Lower lobe of right lung (tissue), 2 donors: Measurements from ENCODE around the gene LIN7B. TPM values are rescaled to one million over a fixed set of nuclear protein-coding genes. Genes with fewer than 3 reads are reported as not detected.

Source experiments
- ATAC-seq, 2 donors: fragments of 200-7000 bp; cut with Tn5 transposase; one replicate each; pipeline ENCODE4 v1.9.1; 2020 to 2022; ENCODE audit warnings: mild to moderate bottlenecking in 2 of 2, moderate library complexity in 2 of 2
- DNase-seq: peaks from one replicate; pipeline ENCODE4 v3.0.0-alpha.2; 2020
- H3K27ac ChIP-seq: fragments of 200-600 bp; one replicate; pipeline ENCODE4 v1.8.0; 2022
- H3K27me3 ChIP-seq: fragments of 200-600 bp; one replicate; pipeline ENCODE4 v1.8.0; 2022; ENCODE audit warnings: low read depth
- H3K36me3 ChIP-seq: fragments of 200-600 bp; one replicate; pipeline ENCODE4 v1.8.0; 2022; ENCODE audit warnings: mild to moderate bottlenecking
- H3K4me1 ChIP-seq: fragments of 200-600 bp; one replicate; pipeline ENCODE4 v1.8.0; 2022
- H3K4me3 ChIP-seq: fragments of 200-600 bp; one replicate; pipeline ENCODE4 v1.8.0; 2022; ENCODE audit warnings: mild to moderate bottlenecking
- H3K9me3 ChIP-seq: fragments of 200-600 bp; one replicate; pipeline ENCODE4 v1.8.0; 2022
- intact Hi-C: fragments of 100-400 bp; cut with DNase I; formaldehyde crosslinking; loops from one replicate; pipeline ENCODE4 v1.11.0; 2022
- long read RNA-seq: library from polyadenylated mRNA; unstranded; transcript quantifications from one replicate; pipeline ENCODE4 v2.0.0, GENCODE V29; 2021
- total RNA-seq: library from RNA; stranded (reverse); fragmentation: NEBNext Ultra II Directional; extraction: Animal tissue kit (Norgen Biotek cat#: 25700); gene quantifications from one replicate; pipeline ENCODE4 v1.2.1, GENCODE V29; 2021
- TF ChIP-seq, protein P1 (sequence below): fragments of 200-600 bp; IDR thresholded peaks from one replicate; pipeline ENCODE4 v1.8.0; 2022; ENCODE audit warnings: antibody characterized with exemption, mild to moderate bottlenecking
- donor health status: DM: no; HTN: yes; CAD: no; lungs with severe emphysema.

The LIN7B gene, protein sequence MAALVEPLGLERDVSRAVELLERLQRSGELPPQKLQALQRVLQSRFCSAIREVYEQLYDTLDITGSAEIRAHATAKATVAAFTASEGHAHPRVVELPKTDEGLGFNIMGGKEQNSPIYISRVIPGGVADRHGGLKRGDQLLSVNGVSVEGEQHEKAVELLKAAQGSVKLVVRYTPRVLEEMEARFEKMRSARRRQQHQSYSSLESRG
- 10.6 TPM for total RNA-seq
- long read RNA-seq, partial matches to known transcripts: 0 of 7 reads
- long read RNA-seq, other reads (novel, unspliced or antisense): 3 of 7 reads

DNA sequence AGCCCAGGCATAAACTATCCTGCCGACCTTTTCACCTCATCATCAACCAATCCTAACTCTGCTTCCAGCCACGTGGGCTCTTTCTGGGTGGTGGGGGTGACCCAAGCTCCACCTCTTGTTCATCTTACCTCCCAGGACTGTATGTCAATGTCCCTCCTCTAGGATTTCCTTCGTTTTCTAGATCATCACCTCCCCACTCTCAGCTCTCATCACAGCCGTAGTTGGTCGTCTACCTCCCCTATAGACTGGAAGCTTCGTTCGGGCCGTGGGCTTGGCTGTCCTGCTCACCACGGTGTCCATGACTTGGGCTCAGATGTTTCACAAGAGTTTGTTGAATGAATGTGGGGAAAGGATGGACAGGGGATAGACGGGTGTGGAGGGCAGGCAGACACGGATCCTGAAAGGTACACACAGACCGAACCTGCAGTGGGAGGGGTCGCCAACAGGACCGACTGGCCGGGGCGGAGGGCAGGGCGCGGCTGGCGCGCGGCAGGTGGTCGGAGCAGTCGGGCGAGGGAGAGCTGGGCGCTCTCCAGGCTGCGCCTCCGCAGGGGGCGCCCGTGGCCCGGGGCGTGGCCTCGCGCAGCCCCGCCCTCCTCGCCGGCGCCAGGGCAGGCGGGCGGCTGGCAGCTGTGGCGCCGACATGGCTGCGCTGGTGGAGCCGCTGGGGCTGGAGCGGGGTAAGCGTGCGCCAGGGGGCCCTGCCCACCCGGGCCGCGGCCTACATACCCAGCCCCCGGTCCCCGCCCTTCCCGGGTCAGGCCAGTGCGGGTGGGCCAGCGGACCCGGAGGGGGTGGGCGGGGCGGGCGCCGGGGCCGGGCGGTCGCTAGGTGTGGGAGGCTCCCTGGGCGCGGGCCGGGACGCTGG is at the start of gene LIN7B:
Gene LIN7B (plus strand): TSS at position 609 of the 868 bp plus-strand sequence. CDS start 35 bp downstream, at position 644.
- intact Hi-C loops: no loop called here

DNA sequence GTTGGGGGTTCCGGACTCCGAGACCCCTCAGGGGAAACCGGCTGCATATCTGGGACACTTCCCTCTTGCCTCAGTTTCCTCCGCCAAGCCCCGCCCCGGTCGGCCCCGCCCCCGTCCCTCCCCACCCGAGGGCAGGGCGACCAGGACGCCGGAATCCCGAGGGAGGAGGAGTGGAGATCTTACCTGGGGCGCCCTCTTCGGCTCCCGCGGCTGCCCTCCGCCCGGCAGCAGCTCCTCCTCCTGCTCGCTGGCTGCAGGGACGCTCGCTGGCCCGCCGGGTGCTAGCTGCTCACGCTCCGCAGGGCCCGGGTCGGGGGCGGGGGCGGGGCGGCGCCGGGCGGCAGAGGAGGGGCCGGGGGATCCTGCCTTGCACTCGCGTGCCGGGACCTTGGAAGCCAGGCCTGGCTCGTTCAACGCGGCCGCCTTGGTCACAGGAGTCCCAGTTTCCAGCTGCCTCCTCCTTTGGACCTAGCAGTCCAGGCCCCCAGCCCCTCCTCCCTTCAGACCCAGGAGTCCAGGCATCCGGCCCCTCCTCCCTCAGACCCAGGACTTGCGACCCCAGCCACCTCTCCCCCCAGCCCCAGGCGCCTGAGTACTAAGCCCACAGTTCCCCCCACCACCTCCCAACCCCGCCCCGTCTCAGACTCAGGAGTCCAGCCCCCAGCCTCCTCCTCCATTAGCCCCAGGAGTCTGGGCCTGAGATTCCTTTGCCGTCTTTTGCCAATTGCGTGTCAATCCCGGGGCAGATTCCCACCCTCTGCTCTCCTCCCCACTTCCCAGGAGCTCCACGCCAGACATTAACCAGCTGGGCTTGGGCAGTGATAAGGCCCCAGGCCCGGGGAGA is 49.2 kb upstream of the LIN7B start, which contains the start of gene NTF4:
Gene NTF4 (minus strand): TSS at position 51 of the 844 bp plus-strand sequence. CDS start 2,821 bp downstream, outside the sequence.
- no peaks in the 10 kb centered on the region for H3K4me1 ChIP-seq
- peak within 1 kb of the TSS; percentile 24 for H3K27ac ChIP-seq
- DNase-seq (peak; percentile 58), ATAC-seq (peak; percentile 77 to 90)
- H3K9me3 ChIP-seq: no peaks in the 10 kb centered on the region
- H3K4me3 ChIP-seq: peak within 1 kb of the TSS; percentile 39
- TF ChIP-seq, protein P1, sequence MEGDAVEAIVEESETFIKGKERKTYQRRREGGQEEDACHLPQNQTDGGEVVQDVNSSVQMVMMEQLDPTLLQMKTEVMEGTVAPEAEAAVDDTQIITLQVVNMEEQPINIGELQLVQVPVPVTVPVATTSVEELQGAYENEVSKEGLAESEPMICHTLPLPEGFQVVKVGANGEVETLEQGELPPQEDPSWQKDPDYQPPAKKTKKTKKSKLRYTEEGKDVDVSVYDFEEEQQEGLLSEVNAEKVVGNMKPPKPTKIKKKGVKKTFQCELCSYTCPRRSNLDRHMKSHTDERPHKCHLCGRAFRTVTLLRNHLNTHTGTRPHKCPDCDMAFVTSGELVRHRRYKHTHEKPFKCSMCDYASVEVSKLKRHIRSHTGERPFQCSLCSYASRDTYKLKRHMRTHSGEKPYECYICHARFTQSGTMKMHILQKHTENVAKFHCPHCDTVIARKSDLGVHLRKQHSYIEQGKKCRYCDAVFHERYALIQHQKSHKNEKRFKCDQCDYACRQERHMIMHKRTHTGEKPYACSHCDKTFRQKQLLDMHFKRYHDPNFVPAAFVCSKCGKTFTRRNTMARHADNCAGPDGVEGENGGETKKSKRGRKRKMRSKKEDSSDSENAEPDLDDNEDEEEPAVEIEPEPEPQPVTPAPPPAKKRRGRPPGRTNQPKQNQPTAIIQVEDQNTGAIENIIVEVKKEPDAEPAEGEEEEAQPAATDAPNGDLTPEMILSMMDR: no peak
- intact Hi-C loops: no loop called here
- peaks cover 36% of the 10 kb centered on the region for H3K27me3 ChIP-seq
- H3K36me3 ChIP-seq: no peaks in the 10 kb centered on the region

More for the DNA sequence above, at the start of gene LIN7B:
- peaks cover 5% of the 10 kb centered on the region for H3K36me3 ChIP-seq
- TF ChIP-seq, protein P1: peak; percentile 46
- no peaks in the 10 kb centered on the region for H3K27me3 ChIP-seq
- DNase-seq: peak; percentile 71
- H3K9me3 ChIP-seq: no peaks in the 10 kb centered on the region
- H3K4me3 ChIP-seq: peak within 1 kb of the TSS; percentile 87
- ATAC-seq: peak; percentile 78 to 79
- H3K4me1 ChIP-seq: peaks cover 36% of the 10 kb centered on the region
- peak within 1 kb of the TSS; percentile 79 for H3K27ac ChIP-seq

DNA sequence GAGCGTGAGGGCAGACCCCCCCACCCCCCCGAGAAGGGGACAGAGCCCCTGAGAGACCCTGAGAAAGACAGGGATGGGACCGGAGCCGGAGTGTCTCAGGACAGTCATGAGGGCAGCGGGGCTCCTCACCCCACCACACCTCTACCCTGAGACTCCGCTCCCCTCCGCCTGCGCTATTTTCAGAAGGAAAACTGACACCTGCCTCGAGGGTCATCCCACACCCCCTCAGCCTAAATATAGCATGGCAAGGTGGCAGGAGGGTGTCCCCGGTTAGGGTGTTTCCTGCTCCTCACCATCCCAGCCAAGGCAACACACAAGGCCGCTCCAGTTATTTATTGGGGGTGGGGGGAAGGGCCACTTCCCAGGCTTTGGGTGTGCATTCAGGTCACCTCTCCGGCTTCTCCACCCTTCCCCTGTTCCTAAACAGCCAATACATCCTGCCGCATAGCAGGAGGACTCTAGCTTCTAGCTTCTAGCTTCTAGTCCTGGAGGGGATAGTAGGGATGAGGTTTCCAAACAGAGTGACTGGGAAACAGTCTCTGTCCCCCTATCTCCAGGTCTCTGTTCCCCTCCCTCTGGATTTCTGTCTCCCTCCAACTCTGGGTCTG is 48.2 kb upstream of the LIN7B start:
- Histone ChIP-seq H3K36me3 (no peaks in the 10 kb centered on the region), H3K27me3 (peaks cover 44% of the 10 kb centered on the region), H3K27ac (no peak overlapping the region), H3K4me1 (no peaks in the 10 kb centered on the region), H3K4me3 (no peak overlapping the region), H3K9me3 (no peaks in the 10 kb centered on the region)
- DNase-seq (no peak), ATAC-seq (no peak)
- TF ChIP-seq, protein P1: no peak
- intact Hi-C loops: no loop called here

- Histone ChIP-seq H3K4me3 (no peak overlapping the region), H3K27me3 (peaks cover 48% of the 10 kb centered on the region), H3K27ac (no peak overlapping the region), H3K4me1 (no peaks in the 10 kb centered on the region), H3K36me3 (no peaks in the 10 kb centered on the region), H3K9me3 (no peaks in the 10 kb centered on the region)
- ATAC-seq (no peak), DNase-seq (no peak)
- TF ChIP-seq, protein P1: no peak
- intact Hi-C loops: no loop called here
These were observed 46.6 kb upstream of the LIN7B start for GRCh38 chr19:49067554-49067953.

- Histone ChIP-seq H3K27me3 (peaks cover 60% of the 10 kb centered on the region), H3K36me3 (no peaks in the 10 kb centered on the region)
These were observed 45.1 kb upstream of the LIN7B start for GRCh38 chr19:49069026-49069425.

More at GRCh38 chr19:49069026-49069425, 45.1 kb upstream of the LIN7B start:
- H3K4me1 ChIP-seq: no peaks in the 10 kb centered on the region
- no peak for ATAC-seq
- no peak for DNase-seq
- H3K4me3 ChIP-seq: no peak overlapping the region
- TF ChIP-seq, protein P1: no peak
- intact Hi-C loops: no loop called here
- H3K27ac ChIP-seq: no peak overlapping the region
- no peaks in the 10 kb centered on the region for H3K9me3 ChIP-seq
